ENCODE data around the gene BTN3A1.

The BTN3A1 gene

GRCh38 chr6:26454631-26455030, 52.6 kb downstream of the BTN3A1 start:
- H3K9me3 ChIP-seq (ENCODE audit: severe bottlenecking) = no peaks in the 10 kb centered on the region
- H3K27ac ChIP-seq (ENCODE audit: poor library complexity, severe bottlenecking) = no peak overlapping the region
- H3K4me1 ChIP-seq (ENCODE audit: insufficient read depth, poor library complexity, severe bottlenecking) = peaks cover 4% of the 10 kb centered on the region
- TF ChIP-seq CTCF (IDR thresholded peaks at IDR 0.05; ENCODE audit: poor library complexity, severe bottlenecking) = no peak
- ATAC-seq (ENCODE audit: low read depth) (no peak), DNase-seq (ENCODE audit: low spot score) (no peak)
- no peak overlapping the region for H3K4me3 ChIP-seq (ENCODE audit: severe bottlenecking)
- no peaks in the 10 kb centered on the region for H3K27me3 ChIP-seq (ENCODE audit: insufficient read depth, poor library complexity, severe bottlenecking)
- peaks cover 9% of the 10 kb centered on the region; the same call in 1 of the 2 replicates for H3K36me3 ChIP-seq (ENCODE audit: low read depth)

GRCh38 chr6:26455357-26455970, 53.4 kb downstream of the BTN3A1 start:
- no peaks in the 10 kb centered on the region for H3K9me3 ChIP-seq (ENCODE audit: severe bottlenecking)
- DNase-seq (ENCODE audit: low spot score) (no peak), ATAC-seq (ENCODE audit: low read depth) (no peak)
- no peak for TF ChIP-seq CTCF (IDR thresholded peaks at IDR 0.05; ENCODE audit: poor library complexity, severe bottlenecking)
- H3K36me3 ChIP-seq (ENCODE audit: low read depth) = peaks cover 14% of the 10 kb centered on the region
- no peak overlapping the region for H3K4me3 ChIP-seq (ENCODE audit: severe bottlenecking)
- peaks cover 4% of the 10 kb centered on the region for H3K4me1 ChIP-seq (ENCODE audit: insufficient read depth, poor library complexity, severe bottlenecking)
- H3K27ac ChIP-seq (ENCODE audit: poor library complexity, severe bottlenecking) = no peak overlapping the region
- H3K27me3 ChIP-seq (ENCODE audit: insufficient read depth, poor library complexity, severe bottlenecking) = no peaks in the 10 kb centered on the region

GRCh38 chr6:26457264-26457805, 55.3 kb downstream of the BTN3A1 start:
- peak; percentile 42 for ATAC-seq (ENCODE audit: low read depth)
- peak overlapping the region; percentile 46 for H3K27ac ChIP-seq (ENCODE audit: poor library complexity, severe bottlenecking)

GRCh38 chr6:26457806-26458688, 56.0 kb downstream of the BTN3A1 start, which contains the start of gene BTN2A1:
Gene BTN2A1 (plus strand): TSS chr6:26457955. CDS start chr6:26458637, 682 bp downstream.
- peaks cover 4% of the 10 kb centered on the region for H3K4me1 ChIP-seq (ENCODE audit: insufficient read depth, poor library complexity, severe bottlenecking)
- H3K36me3 ChIP-seq (ENCODE audit: low read depth) = peaks cover 38% of the 10 kb centered on the region
- peak within 1 kb of the TSS; percentile 46 for H3K27ac ChIP-seq (ENCODE audit: poor library complexity, severe bottlenecking)
- TF ChIP-seq CTCF (IDR thresholded peaks at IDR 0.05; ENCODE audit: poor library complexity, severe bottlenecking) = no peak
- ATAC-seq (ENCODE audit: low read depth) (peak; percentile 100), DNase-seq (ENCODE audit: low spot score) (peak; percentile 72)
- H3K9me3 ChIP-seq (ENCODE audit: severe bottlenecking) = no peaks in the 10 kb centered on the region
- no peaks in the 10 kb centered on the region for H3K27me3 ChIP-seq (ENCODE audit: insufficient read depth, poor library complexity, severe bottlenecking)
- H3K4me3 ChIP-seq (ENCODE audit: severe bottlenecking) = peak within 1 kb of the TSS; percentile 69

More at GRCh38 chr6:26457264-26457805, 55.3 kb downstream of the BTN3A1 start:
- H3K27me3 ChIP-seq (ENCODE audit: insufficient read depth, poor library complexity, severe bottlenecking) = no peaks in the 10 kb centered on the region
- H3K36me3 ChIP-seq (ENCODE audit: low read depth) = peaks cover 31% of the 10 kb centered on the region
- no peak for DNase-seq (ENCODE audit: low spot score)
- TF ChIP-seq CTCF (IDR thresholded peaks at IDR 0.05; ENCODE audit: poor library complexity, severe bottlenecking) = no peak
- H3K9me3 ChIP-seq (ENCODE audit: severe bottlenecking) = no peaks in the 10 kb centered on the region
- peaks cover 4% of the 10 kb centered on the region for H3K4me1 ChIP-seq (ENCODE audit: insufficient read depth, poor library complexity, severe bottlenecking)
- peak overlapping the region; percentile 69 for H3K4me3 ChIP-seq (ENCODE audit: severe bottlenecking)

Data from RWPE2 (cell line).